Measurements from ENCODE around the gene BCAT1.

The BCAT1 gene

GRCh38 chr12:24808651-24809050 is 140.2 kb downstream of the BCAT1 start:
- TF ChIP-seq CTCF (IDR thresholded peaks at IDR 0.05; ENCODE audit: low read depth, low read length): no peak

GRCh38 chr12:24806386-24806785 is 142.5 kb downstream of the BCAT1 start:
- no peak overlapping the region for H3K4me3 ChIP-seq (ENCODE audit: low read depth, low read length)
- no peak for TF ChIP-seq CTCF (IDR thresholded peaks at IDR 0.05; ENCODE audit: low read depth, low read length)

More at GRCh38 chr12:24808651-24809050, 140.2 kb downstream of the BCAT1 start:
- no peak overlapping the region for H3K4me3 ChIP-seq (ENCODE audit: low read depth, low read length)

- no peak overlapping the region for H3K4me3 ChIP-seq (ENCODE audit: low read depth, low read length)
- TF ChIP-seq CTCF (IDR thresholded peaks at IDR 0.05; ENCODE audit: low read depth, low read length): no peak
Measured at GRCh38 chr12:24803430-24804245, 145.3 kb downstream of the BCAT1 start.

- H3K4me3 ChIP-seq (ENCODE audit: low read depth, low read length): no peak overlapping the region
Measured at GRCh38 chr12:24798335-24798734, 150.6 kb downstream of the BCAT1 start.

GRCh38 chr12:24797901-24798300 is 151.0 kb downstream of the BCAT1 start:
- H3K4me3 ChIP-seq (ENCODE audit: low read depth, low read length): no peak overlapping the region
- TF ChIP-seq CTCF (IDR thresholded peaks at IDR 0.05; ENCODE audit: low read depth, low read length): no peak

More at GRCh38 chr12:24798335-24798734, 150.6 kb downstream of the BCAT1 start:
- no peak for TF ChIP-seq CTCF (IDR thresholded peaks at IDR 0.05; ENCODE audit: low read depth, low read length)

- no peak for TF ChIP-seq CTCF (IDR thresholded peaks at IDR 0.05; ENCODE audit: low read depth, low read length)
- no peak overlapping the region for H3K4me3 ChIP-seq (ENCODE audit: low read depth, low read length)
Measured at GRCh38 chr12:24796876-24797275, 152.0 kb downstream of the BCAT1 start.

- TF ChIP-seq CTCF (IDR thresholded peaks at IDR 0.05; ENCODE audit: low read depth, low read length): no peak
- no peak overlapping the region for H3K4me3 ChIP-seq (ENCODE audit: low read depth, low read length)
Measured at GRCh38 chr12:24795699-24796347, 153.1 kb downstream of the BCAT1 start.

All from WI38 (cell line).